SIG-M5 (cell line): Measurements from ENCODE around the gene CD1C.
"Not testable (repeated sequence)": the region's sequence is repeated elsewhere in the genome, so short reads cannot be mapped to it uniquely, and the experiment has no call there.

Experiments used
- DNase-seq: peaks from one replicate; lab custom pipeline; 2025; lab: John Stamatoyannopoulos, UW

CD1C gene

DNA sequence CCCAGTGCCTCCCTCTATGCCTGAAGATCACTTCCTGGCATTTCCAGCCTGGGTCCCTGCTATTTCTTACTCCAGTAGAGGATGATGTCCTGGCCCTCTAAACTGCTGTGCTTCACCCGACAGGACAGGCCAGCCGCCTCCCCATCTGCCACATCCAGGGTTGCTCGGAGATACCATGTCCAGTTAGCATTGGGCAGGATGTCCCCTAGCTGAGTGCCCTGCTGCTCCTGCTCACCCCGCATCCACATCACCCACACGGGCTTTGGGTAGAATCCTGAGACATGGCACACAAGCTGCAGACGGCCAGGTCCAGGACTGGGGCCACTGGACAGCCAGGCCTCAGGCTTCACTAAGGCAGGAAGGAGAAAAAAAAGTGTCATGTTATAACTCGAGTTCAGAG is 39.6 kb downstream of the CD1C start:
- DNase-seq: no peak

DNA sequence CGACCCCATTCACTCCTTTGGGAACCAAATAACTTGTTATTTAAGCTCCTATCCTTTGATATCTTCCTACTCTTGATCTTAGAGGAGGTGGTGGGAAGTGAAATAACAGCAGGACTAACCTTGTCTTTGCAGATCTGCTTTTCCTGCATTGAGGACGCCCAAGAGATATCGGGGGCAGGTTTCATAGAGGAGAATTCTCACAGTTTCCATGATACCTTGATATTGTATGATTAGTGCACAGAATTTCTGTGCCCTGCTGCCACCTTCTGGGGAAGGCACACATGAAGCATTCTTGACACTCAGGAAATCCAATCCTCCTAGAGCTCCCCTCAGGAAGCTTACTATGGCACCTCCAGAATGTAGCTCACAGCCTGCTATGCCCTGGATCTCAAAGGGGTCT is 40.0 kb downstream of the CD1C start:
- no peak for DNase-seq

DNA sequence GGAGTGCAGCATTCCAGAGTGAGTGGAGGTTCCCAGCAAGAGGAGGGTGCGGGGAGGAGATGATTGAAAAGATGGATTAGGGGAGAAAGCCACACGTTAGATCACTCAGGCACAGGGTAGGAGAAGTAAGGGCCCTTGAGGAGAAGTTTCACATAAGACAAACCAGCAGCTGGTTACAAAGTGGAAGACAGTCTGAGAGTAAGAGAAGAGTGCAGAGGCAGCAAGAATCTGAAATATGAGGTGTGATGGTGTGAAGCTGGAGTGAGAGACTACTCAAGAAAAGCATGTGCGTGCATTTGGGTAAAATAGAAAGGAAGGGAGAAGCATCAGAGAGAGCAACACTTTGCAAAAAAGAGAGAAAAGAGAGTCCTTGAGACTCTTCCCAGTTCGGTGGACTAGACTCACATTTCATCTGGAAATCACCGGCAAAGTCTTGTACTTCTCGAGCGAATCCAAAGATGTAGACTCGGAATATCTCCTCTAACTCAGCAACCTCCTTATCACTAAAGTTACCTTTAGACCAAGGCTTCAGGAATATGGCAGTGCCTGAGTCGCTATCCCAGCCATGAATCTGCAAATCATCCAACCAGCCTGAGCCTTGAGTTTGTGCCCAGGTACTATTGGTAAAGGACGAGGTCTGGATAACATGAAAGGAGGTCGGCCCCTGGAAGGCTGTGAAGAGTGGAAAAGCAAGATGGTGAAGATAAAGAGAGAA is 40.8 kb downstream of the CD1C start:
- no peak for DNase-seq

- DNase-seq: no peak
Measured at GRCh38 chr1:158331106-158331425, 41.3 kb downstream of the CD1C start.

- no peak for DNase-seq
Measured at GRCh38 chr1:158331481-158332150, 41.9 kb downstream of the CD1C start, which contains the start of gene CD1B. CD1B (minus strand) TSS chr1:158331531; CDS start chr1:158331423, 108 bp downstream.

DNA sequence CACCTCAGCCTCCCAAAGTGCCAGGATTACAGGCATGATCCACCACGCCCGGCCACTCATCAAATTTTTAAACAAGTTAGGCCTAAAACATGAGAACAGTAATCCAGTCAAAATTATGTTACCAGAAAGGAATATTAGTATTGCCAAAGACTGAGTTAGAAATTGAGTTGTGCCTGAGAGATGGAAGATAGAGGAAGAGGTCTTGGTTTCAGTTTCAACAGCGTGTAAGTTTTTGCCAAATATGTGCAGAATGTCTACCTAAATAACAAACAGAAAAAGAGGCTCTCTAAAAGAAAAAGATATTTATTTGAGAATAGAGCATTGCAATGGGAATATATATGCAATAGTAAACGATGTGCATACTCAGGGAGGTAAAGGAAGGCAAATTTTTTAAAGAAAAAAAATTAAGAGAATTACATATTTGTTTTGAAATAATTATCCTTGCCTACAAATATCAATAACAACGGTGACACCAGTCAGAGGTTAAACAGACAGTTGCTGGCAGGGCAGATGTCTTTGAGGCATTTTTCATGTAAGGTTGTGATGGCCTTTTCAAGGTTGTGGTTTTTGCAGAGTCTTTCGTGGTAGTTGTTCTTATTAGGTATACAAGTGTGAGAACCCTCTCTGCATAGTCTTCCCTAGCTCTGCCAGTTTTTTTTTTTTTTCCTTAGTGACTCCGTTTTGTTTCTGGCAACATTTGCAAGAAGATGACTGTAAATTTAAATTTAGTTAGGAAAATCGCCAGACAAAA is 43.9 kb downstream of the CD1C start:
- no peak for DNase-seq

- no peak for DNase-seq
Measured at GRCh38 chr1:158334526-158335212, 44.9 kb downstream of the CD1C start.

DNA sequence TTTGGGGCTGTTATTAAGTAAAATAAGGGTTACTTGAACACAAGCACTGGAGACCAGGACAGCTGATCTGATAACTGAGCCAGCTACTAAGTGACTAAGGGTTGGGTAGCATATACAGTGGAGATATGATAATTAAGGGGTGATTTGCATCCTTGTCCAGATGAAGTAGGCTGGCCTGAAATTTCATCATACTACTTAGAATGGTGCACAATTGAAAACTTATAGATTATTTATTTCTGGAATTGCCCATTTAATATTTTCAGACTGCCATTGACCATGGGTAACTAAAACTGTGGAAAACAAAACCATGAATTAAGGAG is 45.5 kb downstream of the CD1C start:
- no peak for DNase-seq

GRCh38 chr1:158336413-158336812 is 46.7 kb downstream of the CD1C start:
- DNase-seq: not testable (repeated sequence)
